Measurements from ENCODE around the gene SDHA. TPM values are rescaled to one million over a fixed set of nuclear protein-coding genes. Genes with fewer than 3 reads are reported as not detected.
"Not testable (repeated sequence)": the region's sequence is repeated elsewhere in the genome, so short reads cannot be mapped to it uniquely, and the experiment has no call there.

SDHA gene
- total RNA-seq, 1 donor from 2014 or later: 53.6 TPM

DNA sequence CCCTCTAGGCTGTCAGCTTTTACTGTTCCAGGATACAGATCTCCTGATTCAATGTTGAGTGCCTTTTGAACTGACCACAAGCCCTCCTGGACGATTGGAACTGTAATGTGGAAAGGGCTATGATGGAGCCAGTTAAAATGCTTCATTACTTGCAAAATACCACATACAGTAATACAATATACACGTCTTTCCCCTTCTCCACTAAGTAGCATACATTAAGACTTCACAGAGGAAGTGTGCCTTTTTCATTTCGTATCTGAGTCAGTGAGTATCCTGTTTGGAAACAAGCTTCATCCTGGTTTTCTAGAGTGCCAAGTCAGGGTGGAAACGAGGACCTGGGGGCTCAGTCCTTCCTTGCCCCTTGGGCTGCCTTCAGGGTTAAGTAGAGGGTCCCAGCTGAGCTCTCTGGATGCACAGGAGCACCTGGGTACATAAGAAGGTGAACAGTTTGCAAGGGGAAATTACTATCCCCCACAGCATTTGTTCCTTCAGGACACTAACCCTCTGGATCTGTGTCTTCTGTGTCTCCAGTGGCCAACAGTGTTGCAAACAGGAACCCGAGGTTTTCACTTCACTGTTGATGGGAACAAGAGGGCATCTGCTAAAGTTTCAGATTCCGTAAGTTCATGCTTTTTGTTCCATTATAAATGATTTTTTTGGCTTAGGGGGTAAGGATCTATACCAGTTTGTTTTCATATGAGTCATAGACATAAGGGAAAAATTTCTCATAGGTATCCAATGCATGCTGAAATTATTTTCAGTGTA, 5.0 kb downstream of the SDHA start:
- not testable (repeated sequence) for ATAC-seq

DNA sequence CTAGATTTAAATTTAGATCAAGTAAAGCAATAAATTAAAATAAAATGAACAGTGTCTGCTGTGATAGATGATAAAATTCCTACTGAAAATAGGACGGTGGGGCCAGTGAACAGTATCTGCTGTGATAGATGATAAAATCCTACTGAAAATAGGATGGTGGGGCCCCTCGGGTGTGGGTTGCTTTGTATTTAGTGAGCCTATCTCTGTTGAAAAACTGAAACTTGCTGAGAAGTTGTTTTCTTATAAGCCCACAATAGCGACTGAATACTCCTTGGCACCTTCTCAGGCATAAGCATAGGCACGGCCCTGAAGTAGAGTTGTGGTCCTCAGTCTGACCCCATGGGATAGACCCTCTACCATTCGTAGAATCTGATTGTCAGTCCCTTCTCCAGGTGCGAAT, 5.7 kb downstream of the SDHA start:
- ATAC-seq: no peak

DNA sequence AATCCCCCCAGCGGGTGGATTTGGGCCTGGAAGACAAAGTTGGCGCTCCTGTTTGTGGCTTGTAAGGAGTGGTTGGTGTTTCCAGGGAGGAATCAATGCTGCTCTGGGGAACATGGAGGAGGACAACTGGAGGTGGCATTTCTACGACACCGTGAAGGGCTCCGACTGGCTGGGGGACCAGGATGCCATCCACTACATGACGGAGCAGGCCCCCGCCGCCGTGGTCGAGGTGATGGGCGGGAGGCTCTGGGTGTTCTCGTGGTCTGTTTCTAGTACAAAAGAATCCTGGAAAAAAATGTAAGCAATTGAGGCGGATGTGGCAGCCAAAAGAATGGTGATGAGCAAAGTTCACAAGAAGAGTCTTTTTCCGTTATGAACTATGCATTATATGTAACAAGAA, 7.2 kb downstream of the SDHA start:
- ATAC-seq: no peak

DNA sequence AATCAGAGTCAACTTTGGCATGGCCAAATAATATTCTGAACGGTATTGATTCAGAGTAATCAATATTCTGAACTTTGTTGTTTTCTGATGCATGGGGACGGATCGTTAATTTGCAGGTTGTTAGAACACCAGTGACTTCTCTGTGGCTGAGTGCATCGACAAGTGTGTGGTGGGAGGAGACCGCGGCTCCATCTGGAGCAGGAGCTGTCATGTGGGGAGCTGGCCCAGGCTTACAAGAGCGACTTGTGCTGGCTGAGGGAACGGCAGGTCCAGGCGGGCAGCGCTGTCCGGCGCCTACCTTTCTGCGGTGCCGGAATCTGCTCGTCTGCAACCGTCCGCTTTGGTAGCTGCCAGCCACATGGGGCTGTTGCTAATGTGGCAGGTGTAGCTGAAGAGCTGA, 9.3 kb downstream of the SDHA start:
- ATAC-seq: not testable (repeated sequence)

DNA sequence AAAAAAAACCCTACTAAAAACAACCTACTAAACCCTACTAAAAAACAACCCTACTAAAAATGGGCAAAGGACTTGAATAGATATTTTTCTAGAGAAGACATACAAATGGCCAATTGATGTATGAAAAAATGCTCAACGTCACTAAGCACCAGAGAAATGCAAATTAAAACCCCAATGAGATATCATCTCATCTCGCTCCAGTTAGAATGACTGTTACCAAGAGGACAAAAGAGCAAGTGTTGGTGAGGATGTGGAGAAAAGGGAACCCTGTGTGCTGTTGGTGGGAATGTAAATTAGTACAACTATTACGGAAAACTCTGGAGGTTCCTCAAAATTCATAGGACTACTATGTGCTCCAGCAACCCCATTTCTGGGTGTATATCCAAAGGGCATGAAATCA, 10.8 kb downstream of the SDHA start:
- no peak for ATAC-seq

DNA sequence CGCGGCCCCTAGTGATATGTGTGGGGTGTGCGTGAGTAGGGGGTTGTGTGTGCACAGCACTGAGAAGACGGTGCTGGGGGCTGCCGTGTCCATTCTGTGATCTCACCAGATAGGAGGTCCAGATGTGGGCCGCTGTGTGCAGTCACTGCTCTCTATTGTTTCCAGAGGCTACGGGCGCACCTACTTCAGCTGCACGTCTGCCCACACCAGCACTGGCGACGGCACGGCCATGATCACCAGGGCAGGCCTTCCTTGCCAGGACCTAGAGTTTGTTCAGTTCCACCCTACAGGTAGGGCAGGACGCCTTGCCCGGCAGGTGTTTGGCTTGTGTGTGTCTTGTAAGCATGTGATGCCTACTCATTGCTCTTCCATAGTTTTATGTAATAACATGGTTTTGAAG, 12.6 kb downstream of the SDHA start:
- no peak for ATAC-seq

DNA sequence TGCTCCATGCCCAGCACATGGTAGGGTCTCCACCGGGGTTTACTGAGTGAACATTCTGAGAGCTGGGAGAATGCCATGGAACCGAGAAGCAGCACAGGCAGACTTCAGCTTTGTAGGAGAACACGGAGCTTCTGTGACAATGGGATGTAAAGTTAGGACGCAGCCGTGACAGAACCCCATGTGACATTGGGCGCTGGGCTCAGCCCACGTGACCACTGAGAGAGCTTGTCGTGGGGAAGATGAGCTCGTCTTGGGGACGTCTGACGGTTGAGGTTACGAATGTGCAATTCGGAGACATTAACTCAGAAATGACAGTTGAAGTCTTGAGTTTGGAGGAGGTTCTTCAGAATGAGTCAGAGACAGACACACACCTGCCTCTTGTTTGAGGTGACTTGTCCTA, 13.5 kb downstream of the SDHA start:
- no peak for ATAC-seq

DNA sequence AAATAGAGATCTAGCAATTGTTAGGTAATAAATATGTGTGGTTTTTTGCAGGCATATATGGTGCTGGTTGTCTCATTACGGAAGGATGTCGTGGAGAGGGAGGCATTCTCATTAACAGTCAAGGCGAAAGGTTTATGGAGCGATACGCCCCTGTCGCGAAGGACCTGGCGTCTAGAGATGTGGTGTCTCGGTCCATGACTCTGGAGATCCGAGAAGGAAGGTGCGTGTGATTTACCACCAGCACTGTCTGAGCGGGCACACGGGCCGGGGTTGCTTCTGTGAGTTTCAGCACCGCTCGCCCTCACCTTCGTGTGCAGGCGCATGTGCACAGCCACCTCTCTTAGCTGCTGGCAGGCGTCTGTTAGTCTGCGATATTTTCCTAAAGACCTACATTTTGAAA, 15.3 kb downstream of the SDHA start:
- ATAC-seq: not testable (repeated sequence)

DNA sequence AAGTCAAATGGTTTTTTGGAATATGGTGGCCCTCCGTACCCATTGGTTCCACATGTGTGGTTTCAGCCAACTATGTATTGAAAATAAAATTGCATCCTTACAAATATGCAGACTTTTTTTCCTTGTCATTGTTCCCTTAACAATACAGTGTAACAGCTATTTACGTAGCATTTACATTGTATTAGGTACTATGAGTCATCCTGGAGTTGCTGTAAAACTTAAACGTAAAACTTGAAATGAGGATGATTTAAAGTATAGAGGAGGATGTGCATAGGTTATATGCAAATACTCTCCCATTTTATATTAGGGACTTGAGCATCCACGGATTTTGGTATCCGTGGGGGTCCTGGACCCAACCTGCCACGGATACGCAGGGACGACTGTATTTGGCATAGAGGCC, 16.3 kb downstream of the SDHA start:
- ATAC-seq: no peak

DNA sequence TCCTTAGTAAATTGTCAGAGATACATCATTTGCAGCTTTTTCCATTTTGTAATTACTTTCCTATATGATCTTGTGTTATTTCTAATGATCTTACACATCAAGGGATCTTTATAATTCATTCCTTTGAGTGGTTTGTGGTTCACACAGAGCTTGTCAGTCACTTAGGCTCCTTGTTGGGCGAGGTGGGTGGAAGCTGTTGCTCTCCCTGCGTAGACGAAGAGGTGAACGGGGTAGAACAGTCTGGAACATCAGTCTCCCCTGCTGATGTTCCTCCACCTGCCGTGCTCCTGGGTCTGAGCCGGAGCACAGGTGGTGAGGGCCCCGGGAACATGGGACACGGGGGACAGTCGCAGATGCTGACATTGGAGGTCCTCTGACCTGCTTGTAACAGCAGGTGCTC, 17.4 kb downstream of the SDHA start:
- ATAC-seq: not testable (repeated sequence)

DNA sequence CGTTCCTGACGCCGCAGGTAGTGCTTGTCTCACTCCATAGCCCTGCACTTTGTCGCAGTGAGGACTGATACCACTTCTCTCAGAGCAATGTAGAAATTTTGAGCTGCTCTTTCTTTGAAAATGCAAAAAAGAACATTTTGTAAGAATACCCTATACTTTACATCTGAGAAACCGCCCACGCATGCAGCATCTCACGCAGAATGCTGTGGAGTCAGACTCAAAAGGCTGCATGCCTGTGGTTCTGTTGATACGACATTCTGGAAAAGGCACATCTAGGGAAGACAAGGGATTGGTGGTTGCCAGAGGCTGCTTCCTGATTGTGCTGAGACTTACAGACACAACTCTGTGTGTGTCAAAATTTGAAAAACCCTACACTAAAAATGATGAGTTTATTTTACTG, 19.8 kb downstream of the SDHA start:
- ATAC-seq: not testable (repeated sequence)

DNA sequence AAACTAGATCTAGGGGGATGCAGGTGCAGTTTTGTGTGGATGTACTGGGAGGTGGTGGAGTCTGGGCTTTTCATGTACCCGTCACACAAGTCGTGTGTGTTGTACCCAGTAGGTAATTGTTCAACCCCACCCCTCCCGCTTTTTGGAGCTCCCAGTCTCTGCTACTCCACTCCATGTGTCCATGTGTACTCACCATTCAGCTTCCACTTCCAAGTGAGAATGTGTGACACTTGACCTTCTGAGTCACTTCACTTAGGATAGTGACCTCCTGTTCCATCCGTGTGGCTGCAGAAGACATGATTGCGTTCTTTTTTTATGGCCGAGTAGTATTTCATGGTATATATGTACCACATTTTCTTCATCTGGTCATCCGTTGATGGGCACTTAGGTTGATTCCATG, 22.4 kb downstream of the SDHA start:
- not testable (repeated sequence) for ATAC-seq

DNA sequence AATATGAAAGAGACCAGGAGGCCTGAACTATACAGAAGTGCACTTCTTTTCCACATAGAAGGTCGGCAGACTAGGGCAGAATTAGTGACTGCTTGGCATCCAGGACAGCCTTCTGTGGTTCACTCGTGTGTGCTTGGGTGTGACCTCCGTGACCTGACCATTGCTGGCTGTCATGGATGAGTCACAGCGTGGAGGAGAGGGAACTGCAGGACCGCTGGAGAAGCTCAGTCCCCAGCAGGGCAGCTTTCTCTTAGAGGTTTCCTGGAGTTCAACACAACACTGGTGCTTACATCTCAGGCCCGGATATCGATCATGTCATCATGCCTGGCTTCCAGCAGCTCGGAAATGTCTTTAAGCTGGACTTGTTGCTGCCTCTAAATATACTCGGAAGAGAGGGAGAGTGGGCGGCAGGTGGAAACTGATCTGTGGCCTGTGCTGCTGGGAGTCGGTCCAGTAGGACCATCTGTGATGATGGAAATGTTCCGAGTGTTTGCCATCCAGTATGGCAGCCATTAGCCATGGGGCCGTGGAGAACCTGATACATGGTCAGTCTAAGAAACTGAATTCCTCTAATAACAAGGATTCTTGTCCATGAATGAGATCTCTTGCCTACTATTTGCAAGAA, 23.0 kb downstream of the SDHA start:
- peak; percentile 33 for ATAC-seq

DNA sequence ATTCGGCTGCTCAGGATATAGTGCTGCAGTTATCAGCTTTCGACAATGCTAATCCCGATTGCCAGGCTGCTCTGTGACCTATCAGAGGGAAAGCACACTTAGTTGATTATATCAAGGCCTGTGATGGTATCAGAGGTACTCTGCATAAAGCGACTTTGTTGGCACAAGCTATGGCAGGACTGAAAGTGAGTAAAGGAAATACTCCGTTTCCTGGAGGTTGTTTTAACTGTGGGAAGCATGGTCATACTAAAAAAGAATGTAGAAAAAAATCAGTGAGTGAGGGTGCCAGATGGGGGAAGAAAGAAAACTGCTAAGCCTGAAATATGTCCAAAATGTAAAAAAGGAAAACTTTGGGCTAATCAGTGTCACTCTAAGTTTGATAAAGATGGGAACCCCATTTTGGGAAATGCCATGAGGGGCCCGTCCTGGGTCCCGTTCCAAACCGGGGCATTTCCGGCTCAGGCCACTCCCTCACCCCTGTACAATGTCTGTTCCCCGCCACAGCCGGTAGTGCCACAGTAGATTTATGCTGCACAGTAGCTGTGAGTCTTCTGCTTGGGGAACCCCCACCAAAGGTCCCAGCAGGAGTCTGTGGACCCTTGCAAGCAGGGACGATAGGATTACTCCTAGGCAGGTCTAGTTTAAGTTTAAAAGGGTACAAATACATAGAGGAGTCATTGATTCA, 25.7 kb downstream of the SDHA start:
- ATAC-seq: not testable (repeated sequence)

DNA sequence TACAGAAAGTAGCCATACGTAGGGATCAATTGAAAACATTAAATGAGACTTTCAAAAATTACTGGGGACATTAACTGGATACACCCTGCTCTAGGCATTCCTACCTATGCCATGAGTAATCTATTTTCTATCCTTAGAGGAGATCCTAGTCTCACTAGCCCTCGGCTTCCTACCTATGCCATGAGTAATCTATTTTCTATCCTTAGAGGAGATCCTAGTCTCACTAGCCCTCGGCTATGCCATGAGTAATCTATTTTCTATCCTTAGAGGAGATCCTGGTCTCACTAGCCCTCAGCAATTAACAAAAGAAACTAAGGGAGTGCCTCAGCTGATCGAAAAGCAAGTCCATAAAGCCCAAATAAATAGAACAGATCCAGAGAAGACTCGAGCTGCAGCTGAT, 27.6 kb downstream of the SDHA start:
- ATAC-seq: not testable (repeated sequence)

DNA sequence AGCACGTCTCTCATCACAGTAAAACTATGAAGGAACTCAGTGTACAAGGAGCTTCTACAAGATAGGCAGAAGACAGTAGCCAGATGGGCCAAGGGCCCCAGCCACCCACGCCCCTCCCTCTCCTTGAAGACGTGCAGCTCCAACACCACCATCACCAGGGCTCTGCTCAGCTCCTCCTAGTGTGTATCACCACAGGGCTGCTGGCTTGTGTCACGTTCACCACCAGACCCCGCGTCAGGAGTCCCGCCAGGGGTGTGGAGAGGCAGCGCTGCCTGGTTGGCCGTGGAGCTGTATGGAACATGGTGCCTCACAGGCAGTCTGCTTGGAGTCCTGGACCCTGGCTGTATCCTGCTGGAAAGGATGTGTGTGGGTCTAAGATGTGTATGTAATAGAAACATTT, 32.3 kb downstream of the SDHA start:
- peak; percentile 38 for ATAC-seq

DNA sequence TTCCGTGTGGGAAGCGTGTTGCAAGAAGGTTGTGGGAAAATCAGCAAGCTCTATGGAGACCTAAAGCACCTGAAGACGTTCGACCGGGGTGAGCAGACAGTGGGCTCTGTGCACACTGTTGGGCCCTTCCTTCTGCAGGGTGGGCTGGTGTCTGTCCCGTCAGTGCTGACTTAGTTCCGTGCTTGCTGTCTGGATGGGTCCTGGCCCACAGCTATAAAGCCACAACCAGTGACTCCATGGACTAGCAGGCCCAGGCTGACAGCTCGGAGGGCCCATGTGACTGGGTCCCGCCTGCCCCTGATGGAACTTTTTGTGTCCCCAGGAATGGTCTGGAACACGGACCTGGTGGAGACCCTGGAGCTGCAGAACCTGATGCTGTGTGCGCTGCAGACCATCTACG, 32.9 kb downstream of the SDHA start:
- ATAC-seq: peak; percentile 45

DNA sequence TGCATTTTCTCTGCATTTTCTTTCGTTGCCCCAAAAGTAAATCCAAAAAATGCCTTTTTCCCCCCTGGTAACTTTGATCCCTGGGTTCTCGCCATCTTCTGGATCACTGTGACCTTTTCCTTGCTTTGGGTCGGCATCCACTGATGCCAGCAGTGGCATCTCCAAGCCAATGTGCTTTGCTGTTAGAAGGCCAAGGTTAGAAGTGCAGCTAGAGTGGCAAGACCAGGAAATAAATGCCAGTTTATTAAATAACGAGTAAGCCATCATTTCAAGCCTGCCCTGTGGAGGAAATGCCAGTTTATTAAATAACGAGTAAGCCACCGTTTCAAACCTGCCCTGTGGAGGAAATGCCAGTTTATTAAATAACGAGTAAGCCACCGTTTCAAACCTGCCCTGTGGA, 33.4 kb downstream of the SDHA start:
- ATAC-seq: peak; percentile 16

DNA sequence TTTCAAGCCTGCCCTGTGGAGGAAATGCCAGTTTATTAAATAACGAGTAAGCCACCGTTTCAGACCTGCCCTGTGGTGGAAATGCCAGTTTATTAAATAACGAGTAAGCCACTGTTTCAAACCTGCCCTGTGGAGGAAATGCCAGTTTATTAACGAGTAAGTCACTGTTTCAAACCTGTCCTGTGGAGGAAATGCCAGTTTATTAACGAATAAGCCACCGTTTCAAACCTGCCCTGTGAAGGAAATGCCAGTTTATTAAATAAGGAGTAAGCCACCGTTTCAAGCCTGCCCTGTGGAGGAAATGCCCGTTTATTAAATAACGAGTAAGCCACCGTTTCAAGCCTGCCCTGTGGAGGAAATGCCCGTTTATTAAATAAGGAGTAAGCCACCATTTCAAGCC, 33.9 kb downstream of the SDHA start:
- ATAC-seq: not testable (repeated sequence)

DNA sequence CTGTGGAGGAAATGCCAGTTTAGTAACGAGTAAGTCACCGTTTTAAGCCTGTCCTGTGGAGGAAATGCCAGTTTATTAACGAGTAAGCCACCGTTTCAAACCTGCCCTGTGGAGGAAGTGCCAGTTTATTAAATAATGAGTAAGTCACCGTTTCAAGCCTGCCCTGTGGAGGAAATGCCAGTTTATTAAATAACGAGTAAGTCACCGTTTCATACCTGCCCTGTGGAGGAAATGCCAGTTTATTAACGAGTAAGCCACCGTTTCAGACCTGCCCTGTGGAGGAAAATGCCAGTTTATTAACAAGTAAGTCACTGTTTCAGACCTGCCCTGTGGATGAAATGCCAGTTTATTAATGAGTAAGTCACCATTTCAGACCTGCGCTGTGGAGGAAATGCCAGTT, 34.4 kb downstream of the SDHA start:
- ATAC-seq: peak; percentile 68

DNA sequence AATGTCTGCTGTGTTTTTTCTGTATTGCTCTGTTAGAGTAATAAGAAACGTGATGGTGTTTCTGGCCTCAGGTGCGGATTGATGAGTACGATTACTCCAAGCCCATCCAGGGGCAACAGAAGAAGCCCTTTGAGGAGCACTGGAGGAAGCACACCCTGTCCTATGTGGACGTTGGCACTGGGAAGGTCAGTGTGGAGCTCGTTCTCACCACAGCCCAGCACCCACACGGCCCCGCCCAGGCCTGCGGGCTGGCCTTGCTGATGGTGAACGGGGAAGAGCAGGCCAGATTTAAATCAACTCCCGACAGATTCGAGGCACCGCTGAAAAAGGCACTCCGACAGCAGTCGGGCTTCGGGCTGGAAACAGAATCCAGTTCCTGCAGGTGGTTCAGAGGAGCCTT, 36.2 kb downstream of the SDHA start:
- not testable (repeated sequence) for ATAC-seq

DNA sequence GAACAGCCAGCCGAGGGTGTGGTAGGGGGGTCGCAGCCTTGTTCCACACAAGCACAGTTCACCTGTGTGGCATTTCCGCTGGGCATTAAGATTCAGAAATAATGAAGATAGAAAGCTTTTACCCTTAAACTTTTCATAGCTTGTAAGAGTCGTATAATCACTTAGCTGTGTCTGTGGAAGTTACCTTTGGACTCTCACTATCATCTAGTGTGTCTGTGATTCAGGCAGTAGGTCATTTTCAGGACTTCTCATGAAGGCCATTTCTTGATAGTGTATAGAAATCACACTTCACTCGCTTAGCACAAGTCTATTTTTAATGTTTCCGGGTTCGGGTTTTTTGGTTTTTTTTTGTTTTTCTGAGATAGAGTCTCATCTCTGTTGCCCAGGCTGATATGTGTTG, 37.0 kb downstream of the SDHA start:
- ATAC-seq: not testable (repeated sequence)

DNA sequence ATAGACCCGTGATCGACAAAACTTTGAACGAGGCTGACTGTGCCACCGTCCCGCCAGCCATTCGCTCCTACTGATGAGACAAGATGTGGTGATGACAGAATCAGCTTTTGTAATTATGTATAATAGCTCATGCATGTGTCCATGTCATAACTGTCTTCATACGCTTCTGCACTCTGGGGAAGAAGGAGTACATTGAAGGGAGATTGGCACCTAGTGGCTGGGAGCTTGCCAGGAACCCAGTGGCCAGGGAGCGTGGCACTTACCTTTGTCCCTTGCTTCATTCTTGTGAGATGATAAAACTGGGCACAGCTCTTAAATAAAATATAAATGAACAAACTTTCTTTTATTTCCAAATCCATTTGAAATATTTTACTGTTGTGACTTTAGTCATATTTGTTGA, 38.2 kb downstream of the SDHA start:
- not testable (repeated sequence) for ATAC-seq

DNA sequence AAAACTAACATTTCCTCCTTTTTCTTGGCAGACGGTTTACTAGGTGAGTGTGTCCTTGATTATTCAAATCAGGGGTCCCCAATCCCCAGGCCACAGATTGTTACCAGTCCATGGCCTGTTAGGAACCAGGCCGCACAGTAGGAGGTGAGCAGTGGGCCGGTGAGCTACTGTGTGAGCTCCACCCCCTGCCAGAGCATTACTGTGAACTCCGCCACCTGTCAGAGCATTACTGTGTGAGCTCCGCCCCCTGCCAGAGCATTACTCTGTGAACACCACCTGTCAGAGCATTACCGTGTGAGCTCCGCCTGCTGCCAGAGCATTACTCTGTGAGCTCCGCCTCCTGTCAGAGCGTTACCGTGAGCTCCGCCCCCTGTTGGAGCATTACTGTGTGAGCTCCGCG, 39.0 kb downstream of the SDHA start:
- no peak for ATAC-seq
